Uterus (tissue), 4 donors: ENCODE results near the gene HHIPL1. TPM values are rescaled to one million over a fixed set of nuclear protein-coding genes. Genes with fewer than 3 reads are reported as not detected.

Experiments used
- DNase-seq, 2 donors: peaks; one replicate each; pipeline ENCODE4 v3.0.0-alpha.2; 2019 to 2020
- H3K27ac ChIP-seq, 2 donors: fragments of 200-600 bp; sonication (generic); 1 replicate in 1 of 2; 2 replicates in 1 of 2; pipeline ENCODE4 v1.5.1; 2016 to 2018
- H3K27me3 ChIP-seq, 2 donors: fragments of 200-600 bp; sonication (generic); one replicate each; pipeline ENCODE4 v1.5.1; 2018 to 2019; ENCODE audit warnings: control low read depth in 1 of 2
- H3K36me3 ChIP-seq, 2 donors: fragments of 200-600 bp; sonication (generic); one replicate each; pipeline ENCODE4 v1.5.1; 2019; ENCODE audit warnings: control low read depth in 1 of 2
- H3K4me1 ChIP-seq, 2 donors: fragments of 200-600 bp; sonication (generic); one replicate each; pipeline ENCODE4 v1.5.1; 2018 to 2019; ENCODE audit warnings: control low read depth in 1 of 2
- H3K4me3 ChIP-seq, 2 donors: fragments of 200-600 bp; sonication (generic); 1 replicate in 1 of 2; 2 replicates in 1 of 2; pipeline ENCODE4 v1.5.1; 2018 to 2019; ENCODE audit warnings: mild to moderate bottlenecking in 1 of 2
- H3K9me3 ChIP-seq, 2 donors: fragments of 200-600 bp; sonication (generic); one replicate each; pipeline ENCODE4 v1.5.1; 2019; ENCODE audit warnings: control low read depth in 1 of 2
- CTCF ChIP-seq, 4 experiments: fragments of 200-600 bp in 2 of 4; fragments of 450-650 bp in 2 of 4; sonication (generic) in 2 of 4; IDR thresholded peaks; one replicate each; pipeline ENCODE4 v1.5.1; 2016 to 2019; ENCODE audit warnings: antibody characterized with exemption in 4 of 4, mild to moderate bottlenecking in 2 of 4, moderate library complexity in 1 of 4
- POLR2A ChIP-seq, 2 donors: fragments of 450-650 bp; IDR thresholded peaks; one replicate each; pipeline ENCODE4 v1.6.1; 2016; ENCODE audit warnings: antibody characterized with exemption in 2 of 2, mild to moderate bottlenecking in 1 of 2, moderate library complexity in 1 of 2
- intact Hi-C: fragments of 100-400 bp; cut with DNase I; formaldehyde crosslinking; loops from one replicate; pipeline ENCODE4 v1.15.1; 2023; ENCODE audit warnings: low total_unique reads
- total RNA-seq, 4 donors: library from RNA; depleted of rRNA in 3 of 4; stranded (reverse); fragments of >200 nt in 3 of 4; gene quantifications; one replicate each; pipeline versions ENCODE4 v1.1.0 to v1.2.4, GENCODE V29; 2014 to 2023
- donor health status: DM: yes; HTN: yes; CAD: no.

HHIPL1 gene
- total RNA-seq, 4 donors from 2014 or later, result under 0.01 to 8.2 (median 3.0) TPM

GRCh38 chr14:99701260-99701659 is 56.3 kb downstream of the HHIPL1 start:
- Histone ChIP-seq H3K4me1 (no peaks in the 10 kb centered on the region), H3K36me3 (no peaks in the 10 kb centered on the region), H3K9me3 (peaks cover 0 to 11% of the 10 kb centered on the region in 2 donors), H3K27me3 (no peaks in the 10 kb centered on the region), H3K4me3 (no peak overlapping the region), H3K27ac (no peak overlapping the region)
- intact Hi-C loops, result no loop called here
- TF ChIP-seq CTCF (IDR thresholded peaks at IDR 0.05) (no peak), POLR2A (IDR thresholded peaks at IDR 0.05) (no peak)
- no peak for DNase-seq

DNA sequence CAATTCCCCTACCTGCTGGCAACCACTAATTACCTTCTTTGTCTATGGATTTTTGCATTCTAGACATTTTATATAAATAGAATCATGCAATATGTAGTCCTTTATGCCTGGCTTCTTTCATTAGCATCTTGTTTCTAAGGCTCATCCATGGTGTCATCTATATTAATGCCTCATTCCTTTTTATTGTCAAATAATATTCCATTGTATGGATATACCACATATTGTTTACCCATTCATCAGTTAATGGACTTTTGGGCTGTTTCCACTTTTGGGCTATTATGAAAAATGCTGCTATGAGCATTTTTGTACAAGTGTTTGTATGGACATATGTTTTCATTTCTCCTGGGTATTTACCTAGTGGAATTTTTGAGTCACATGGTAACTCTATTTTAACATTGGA is 57.2 kb downstream of the HHIPL1 start:
- Histone ChIP-seq H3K27ac (no peak overlapping the region), H3K4me3 (no peak overlapping the region), H3K9me3 (peaks cover 0 to 11% of the 10 kb centered on the region in 2 donors), H3K36me3 (no peaks in the 10 kb centered on the region), H3K4me1 (no peaks in the 10 kb centered on the region), H3K27me3 (no peaks in the 10 kb centered on the region)
- intact Hi-C loops, result no loop called here
- TF ChIP-seq CTCF (IDR thresholded peaks at IDR 0.05) (no peak), POLR2A (IDR thresholded peaks at IDR 0.05) (no peak)
- DNase-seq, result no peak

DNA sequence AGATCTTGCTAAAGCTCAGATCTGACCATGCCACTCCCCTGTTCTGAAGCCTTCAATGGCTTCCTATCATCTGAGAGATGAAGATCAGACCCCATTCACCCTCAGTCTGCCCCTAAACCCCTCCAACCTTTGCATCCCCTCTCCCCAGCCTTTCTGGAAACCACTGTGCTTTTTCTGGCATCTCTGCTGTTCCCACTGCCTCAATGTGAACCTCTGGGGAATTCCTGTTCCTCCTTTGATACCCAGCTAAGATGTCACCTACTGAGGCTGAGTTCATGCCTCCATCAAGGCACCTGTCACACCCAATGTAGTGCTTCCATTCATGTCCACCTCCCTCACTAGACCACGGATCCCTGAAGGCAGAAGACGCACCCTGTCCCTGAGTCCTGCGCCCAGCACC is 58.5 kb downstream of the HHIPL1 start:
- Histone ChIP-seq H3K27ac (no peak overlapping the region), H3K4me1 (no peaks in the 10 kb centered on the region), H3K9me3 (peaks cover 0 to 11% of the 10 kb centered on the region in 2 donors), H3K36me3 (no peaks in the 10 kb centered on the region), H3K4me3 (no peak overlapping the region), H3K27me3 (no peaks in the 10 kb centered on the region)
- TF ChIP-seq CTCF (IDR thresholded peaks at IDR 0.05), result no peak
- no peak for TF ChIP-seq POLR2A (IDR thresholded peaks at IDR 0.05)
- DNase-seq, result no peak
- intact Hi-C loops, result no loop called here

GRCh38 chr14:99704037-99704436 is 59.1 kb downstream of the HHIPL1 start:
- TF ChIP-seq POLR2A (IDR thresholded peaks at IDR 0.05) (no peak), CTCF (IDR thresholded peaks at IDR 0.05) (no peak)
- no peak overlapping the region for H3K4me3 ChIP-seq
- H3K36me3 ChIP-seq, result no peaks in the 10 kb centered on the region
- peaks cover 0 to 11% of the 10 kb centered on the region in 2 donors for H3K9me3 ChIP-seq
- intact Hi-C loops, result no loop called here
- H3K4me1 ChIP-seq, result no peaks in the 10 kb centered on the region
- no peak overlapping the region for H3K27ac ChIP-seq
- DNase-seq, result no peak
- no peaks in the 10 kb centered on the region for H3K27me3 ChIP-seq

DNA sequence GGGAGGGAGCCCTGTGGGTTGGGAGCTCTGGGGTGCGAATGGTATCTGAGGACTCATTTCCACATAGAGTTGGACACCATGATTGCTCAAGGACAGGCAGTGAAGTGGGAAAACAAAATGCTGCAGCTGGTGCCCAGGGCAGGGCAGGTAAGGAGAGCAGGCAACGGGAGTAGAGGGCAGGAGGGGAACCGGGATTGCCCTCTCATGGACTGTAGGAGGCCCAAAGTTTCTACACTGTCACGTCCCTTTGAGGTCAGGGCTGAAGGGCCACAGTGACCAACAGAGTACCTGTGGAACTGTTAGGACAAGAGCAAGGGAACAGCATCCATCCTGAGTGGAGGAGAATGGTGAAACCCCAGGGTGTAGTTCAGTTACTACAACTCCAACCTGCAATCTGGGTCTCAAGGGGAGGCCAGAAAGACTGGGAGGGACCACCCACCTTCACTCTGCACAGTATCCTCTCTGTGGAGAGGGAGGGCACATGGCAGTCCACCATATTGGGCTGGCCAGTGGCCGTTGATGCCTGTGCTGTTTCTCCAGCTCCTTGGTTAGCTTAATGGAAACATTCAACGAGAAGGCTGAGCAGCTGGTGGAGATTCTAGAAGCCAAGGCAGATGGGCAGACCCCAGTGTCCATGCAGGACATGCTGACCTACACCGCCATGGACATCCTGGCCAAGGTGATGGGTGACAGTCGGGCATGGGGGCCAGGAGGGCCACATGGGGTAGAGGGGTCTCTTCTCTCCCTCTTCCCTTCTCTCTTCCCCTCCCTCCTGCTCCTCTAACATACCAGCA is 61.4 kb downstream of the HHIPL1 start:
- Histone ChIP-seq H3K4me1 (no peaks in the 10 kb centered on the region), H3K27me3 (no peaks in the 10 kb centered on the region), H3K36me3 (no peaks in the 10 kb centered on the region), H3K27ac (no peak overlapping the region), H3K4me3 (no peak overlapping the region), H3K9me3 (peaks cover 0 to 11% of the 10 kb centered on the region in 2 donors)
- intact Hi-C loops, result no loop called here
- DNase-seq, result no peak
- TF ChIP-seq POLR2A (IDR thresholded peaks at IDR 0.05) (no peak), CTCF (IDR thresholded peaks at IDR 0.05) (no peak)
